Smooth muscle cell (in vitro differentiated cells): ENCODE data around the gene GNAT2. TPM values are rescaled to one million over a fixed set of nuclear protein-coding genes. Genes with fewer than 3 reads are reported as not detected.
A peak's percentile ranks its signal among the peaks of the same experiment; 100 is the strongest.

Source experiments
- DNase-seq: peaks from one replicate; lab custom pipeline; 2025; ENCODE audit not compliant: unreplicated experiment; lab: John Stamatoyannopoulos, UW
- H2AFZ ChIP-seq: fragments of 200-600 bp; sonication (generic); 2 replicates; pipeline ENCODE4 v1.6.0; 2016; ENCODE audit warnings: antibody characterized with exemption, low read depth, mild to moderate bottlenecking
- H3F3A ChIP-seq: fragments of 200-600 bp; sonication (generic); 2 replicates; pipeline ENCODE4 v1.6.0; 2017; ENCODE audit warnings: antibody characterized with exemption, low read depth
- H3K27ac ChIP-seq: fragments of 200-600 bp; sonication (generic); 2 replicates; pipeline ENCODE4 v1.5.1; 2016; ENCODE audit warnings: low read depth, mild to moderate bottlenecking
- H3K27me3 ChIP-seq: fragments of 200-600 bp; sonication (generic); 2 replicates; pipeline ENCODE4 v1.6.1; 2016; ENCODE audit warnings: low read depth, mild to moderate bottlenecking
- H3K36me3 ChIP-seq: fragments of 200-600 bp; sonication (generic); 2 replicates; pipeline ENCODE4 v1.5.1; 2016; ENCODE audit warnings: low read depth
- H3K4me1 ChIP-seq: fragments of 200-600 bp; sonication (generic); 2 replicates; pipeline ENCODE4 v1.5.1; 2016; ENCODE audit warnings: low read depth
- H3K4me2 ChIP-seq: fragments of 200-600 bp; sonication (generic); 2 replicates; pipeline ENCODE4 v1.6.0; 2016; ENCODE audit warnings: mild to moderate bottlenecking
- H3K4me3 ChIP-seq: fragments of 200-600 bp; sonication (generic); 2 replicates; pipeline ENCODE4 v1.5.1; 2016; ENCODE audit warnings: mild to moderate bottlenecking
- H3K79me2 ChIP-seq: fragments of 200-600 bp; sonication (generic); 2 replicates; pipeline ENCODE4 v1.6.0; 2016; ENCODE audit warnings: low read depth, mild to moderate bottlenecking
- H3K9ac ChIP-seq: fragments of 200-600 bp; sonication (generic); 2 replicates; pipeline ENCODE4 v1.6.0; 2016; ENCODE audit warnings: low read depth
- H3K9me3 ChIP-seq: fragments of 200-600 bp; sonication (generic); replicated peaks from 2 replicates; pipeline ENCODE4 v1.5.1; 2016; ENCODE audit warnings: low read depth
- H4K20me1 ChIP-seq: fragments of 200-600 bp; sonication (generic); 2 replicates; pipeline ENCODE4 v1.6.0; 2016; ENCODE audit warnings: low read depth
- CTCF ChIP-seq: fragments of 200-600 bp; sonication (generic); IDR thresholded peaks from 2 replicates; pipeline ENCODE4 v1.5.1; 2017; ENCODE audit warnings: borderline replicate concordance, mild to moderate bottlenecking, antibody characterized with exemption; ENCODE audit not compliant: insufficient read depth, poor library complexity, severe bottlenecking
- WGBS: methylation state at CpG from one replicate; pipeline ENCODE4 v1.1.7; 2016; ENCODE audit warnings: low lambda C conversion rate; 5-methylcytosine and 5-hydroxymethylcytosine counted together
- polyA plus RNA-seq: library from polyadenylated mRNA; unstranded; fragments of >200 nt; fragmentation: Nextera tagmentation; extraction: Ambion mirVana; gene quantifications from 2 replicates; pipeline ENCODE4 v1.2.1, GENCODE V29; 2016
- total RNA-seq: library from RNA; depleted of rRNA; stranded (reverse); fragments of >200 nt; gene quantifications from 2 replicates; pipeline ENCODE4 v1.2.3, GENCODE V29; 2014

GNAT2 gene
- total and polyA plus RNA-seq, 2 experiments from 2014 or later: not detected

- H3K27ac ChIP-seq: peak overlapping the region; percentile 95
- peaks cover 10% of the 10 kb centered on the region for H3K79me2 ChIP-seq
- no peak overlapping the region for H3K4me2 ChIP-seq
- H4K20me1 ChIP-seq: no peaks in the 10 kb centered on the region
- peaks cover 7% of the 10 kb centered on the region for H3F3A ChIP-seq
- 76% methylated on average over 3 of the region's 3 CpGs for WGBS
- no peaks in the 10 kb centered on the region for H3K9me3 ChIP-seq
- TF ChIP-seq CTCF: no peak
- no peak for DNase-seq
- no peak overlapping the region for H3K4me3 ChIP-seq
- H3K4me1 ChIP-seq: peaks cover 17% of the 10 kb centered on the region
- H3K36me3 ChIP-seq: no peaks in the 10 kb centered on the region
- no peak overlapping the region for H2AFZ ChIP-seq
- H3K27me3 ChIP-seq: no peaks in the 10 kb centered on the region
- no peak overlapping the region for H3K9ac ChIP-seq
Observed at GRCh38 chr1:109615879-109616278, 3.5 kb downstream of the GNAT2 start.

GRCh38 chr1:109613361-109614147, 5.9 kb downstream of the GNAT2 start:
- H3K27me3 ChIP-seq: no peaks in the 10 kb centered on the region
- H3K4me2 ChIP-seq: no peak overlapping the region
- no peaks in the 10 kb centered on the region for H3K9me3 ChIP-seq
- H3K27ac ChIP-seq: no peak overlapping the region
- H3F3A ChIP-seq: peaks cover 4% of the 10 kb centered on the region
- H3K4me3 ChIP-seq: no peak overlapping the region
- no peaks in the 10 kb centered on the region for H4K20me1 ChIP-seq
- DNase-seq: no peak
- no peaks in the 10 kb centered on the region for H3K79me2 ChIP-seq
- WGBS: 62% methylated on average over 7 of the region's 7 CpGs
- H2AFZ ChIP-seq: no peak overlapping the region
- no peak for TF ChIP-seq CTCF
- no peaks in the 10 kb centered on the region for H3K36me3 ChIP-seq
- H3K9ac ChIP-seq: no peak overlapping the region
- H3K4me1 ChIP-seq: peaks cover 10% of the 10 kb centered on the region

GRCh38 chr1:109611308-109611990, 8.0 kb downstream of the GNAT2 start:
- no peak overlapping the region for H3K4me2 ChIP-seq
- no peak overlapping the region for H3K9ac ChIP-seq

More at GRCh38 chr1:109611308-109611990, 8.0 kb downstream of the GNAT2 start:
- no peak for TF ChIP-seq CTCF
- H3K9me3 ChIP-seq: no peaks in the 10 kb centered on the region
- no peaks in the 10 kb centered on the region for H3K27me3 ChIP-seq
- no peaks in the 10 kb centered on the region for H3K4me1 ChIP-seq
- no peaks in the 10 kb centered on the region for H3K79me2 ChIP-seq
- H3K27ac ChIP-seq: peak overlapping the region; percentile 69
- peaks cover 3% of the 10 kb centered on the region for H3F3A ChIP-seq
- 93% methylated on average over 13 of the region's 13 CpGs for WGBS
- H3K4me3 ChIP-seq: no peak overlapping the region
- H4K20me1 ChIP-seq: no peaks in the 10 kb centered on the region
- DNase-seq: no peak
- no peaks in the 10 kb centered on the region for H3K36me3 ChIP-seq
- no peak overlapping the region for H2AFZ ChIP-seq
